ENCODE measurements around the gene KCNMB2.

The KCNMB2 gene

DNA sequence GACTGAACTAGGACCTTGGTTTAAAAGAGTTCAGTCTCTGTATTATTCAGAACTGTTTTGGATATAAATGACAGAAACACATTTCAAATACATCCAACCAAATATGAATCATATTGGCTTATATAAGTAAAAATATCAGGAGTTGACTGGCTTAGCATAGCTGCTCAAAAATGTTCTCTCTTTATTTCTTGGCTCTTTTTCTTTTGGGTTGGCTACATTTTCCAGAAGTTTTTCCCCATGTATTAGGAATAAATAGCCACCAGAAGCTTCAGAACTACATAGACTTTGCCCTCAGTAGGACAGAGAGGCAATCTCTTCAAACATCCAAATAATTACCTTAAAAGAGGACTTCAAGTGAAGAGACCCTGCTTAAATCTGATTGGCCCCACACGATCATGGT, 32.7 kb downstream of the KCNMB2 start:
- Mint-ChIP-seq H3K27ac (no peak overlapping the region), H3K4me1 (no peaks in the 10 kb centered on the region), H3K9me3 (no peaks in the 10 kb centered on the region), H3K4me3 (no peak overlapping the region), H3K36me3 (no peaks in the 10 kb centered on the region), H3K27me3 (no peaks in the 10 kb centered on the region)
- DNase-seq, result no peak
- ATAC-seq (replicated peaks), result no peak

DNA sequence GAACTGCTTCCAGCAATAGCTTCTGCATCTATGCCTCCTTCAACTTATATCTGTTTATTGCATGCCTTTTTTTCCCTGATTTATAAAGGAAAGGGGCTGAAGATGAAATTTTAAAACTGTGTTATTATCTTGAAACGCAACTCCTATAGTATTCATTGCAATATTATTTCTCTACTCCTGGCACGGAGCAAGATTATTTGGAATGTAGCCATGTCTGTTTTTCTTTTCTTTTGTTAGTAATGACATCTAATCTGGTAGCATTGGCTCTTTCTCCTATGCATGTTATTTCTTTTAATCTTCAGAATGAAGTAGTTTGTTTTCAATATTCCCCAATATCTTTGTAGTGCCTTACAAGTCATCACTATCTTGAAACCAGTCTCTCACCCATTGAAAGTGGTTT, 33.6 kb downstream of the KCNMB2 start:
- no peaks in the 10 kb centered on the region for H3K9me3 Mint-ChIP-seq
- no peak overlapping the region for H3K27ac Mint-ChIP-seq
- no peak for ATAC-seq (replicated peaks)
- DNase-seq, result no peak
- no peak overlapping the region for H3K4me3 Mint-ChIP-seq
- no peaks in the 10 kb centered on the region for H3K4me1 Mint-ChIP-seq
- H3K27me3 Mint-ChIP-seq, result no peaks in the 10 kb centered on the region
- H3K36me3 Mint-ChIP-seq, result no peaks in the 10 kb centered on the region

- Mint-ChIP-seq H3K4me1 (no peaks in the 10 kb centered on the region), H3K27ac (no peak overlapping the region), H3K9me3 (peaks cover 6 to 14% of the 10 kb centered on the region in 2 donors), H3K27me3 (no peaks in the 10 kb centered on the region), H3K36me3 (no peaks in the 10 kb centered on the region), H3K4me3 (no peak overlapping the region)
- no peak for ATAC-seq (replicated peaks)
- no peak for DNase-seq
These were observed 47.8 kb downstream of the KCNMB2 start for GRCh38 chr3:178583963-178584575.

GRCh38 chr3:178584722-178585380, 48.6 kb downstream of the KCNMB2 start:
- H3K27ac Mint-ChIP-seq, result no peak overlapping the region
- H3K36me3 Mint-ChIP-seq, result no peaks in the 10 kb centered on the region
- no peaks in the 10 kb centered on the region for H3K4me1 Mint-ChIP-seq
- no peak overlapping the region for H3K4me3 Mint-ChIP-seq
- no peaks in the 10 kb centered on the region for H3K27me3 Mint-ChIP-seq
- H3K9me3 Mint-ChIP-seq, result peaks cover 0 to 10% of the 10 kb centered on the region in 2 donors
- DNase-seq, result no peak
- ATAC-seq (replicated peaks), result no peak

- no peak for DNase-seq
- Mint-ChIP-seq H3K9me3 (peaks cover 0 to 8% of the 10 kb centered on the region in 2 donors), H3K27ac (no peak overlapping the region)
These were observed 49.2 kb downstream of the KCNMB2 start for GRCh38 chr3:178585454-178585853.

DNA sequence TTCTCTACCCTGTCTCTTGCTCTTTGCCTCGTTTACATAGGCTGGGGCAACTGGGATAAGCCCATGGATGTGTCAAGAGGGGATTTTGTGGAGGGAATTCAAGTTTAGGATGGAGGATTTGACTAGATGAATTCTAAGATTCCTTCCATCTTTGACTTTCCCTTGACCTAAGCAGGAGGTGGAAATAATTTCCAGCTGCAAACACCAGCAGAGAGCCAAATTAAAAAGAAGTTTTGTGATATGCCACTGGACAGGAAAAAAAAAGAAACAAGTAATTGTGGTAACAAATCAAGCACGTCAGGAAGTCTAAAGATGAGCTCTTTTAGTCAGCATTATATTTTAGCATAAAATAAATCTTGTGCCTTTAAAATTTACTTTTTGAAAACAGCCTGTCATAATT, 49.8 kb downstream of the KCNMB2 start:
- Mint-ChIP-seq H3K27ac (no peak overlapping the region), H3K27me3 (no peaks in the 10 kb centered on the region), H3K9me3 (peaks cover 0 to 3% of the 10 kb centered on the region in 2 donors), H3K36me3 (no peaks in the 10 kb centered on the region), H3K4me3 (no peak overlapping the region), H3K4me1 (no peaks in the 10 kb centered on the region)
- no peak for DNase-seq
- ATAC-seq (replicated peaks), result no peak

More at GRCh38 chr3:178585454-178585853, 49.2 kb downstream of the KCNMB2 start:
- Mint-ChIP-seq H3K4me3 (no peak overlapping the region), H3K4me1 (no peaks in the 10 kb centered on the region), H3K36me3 (no peaks in the 10 kb centered on the region), H3K27me3 (no peaks in the 10 kb centered on the region)
- no peak for ATAC-seq (replicated peaks)

DNA sequence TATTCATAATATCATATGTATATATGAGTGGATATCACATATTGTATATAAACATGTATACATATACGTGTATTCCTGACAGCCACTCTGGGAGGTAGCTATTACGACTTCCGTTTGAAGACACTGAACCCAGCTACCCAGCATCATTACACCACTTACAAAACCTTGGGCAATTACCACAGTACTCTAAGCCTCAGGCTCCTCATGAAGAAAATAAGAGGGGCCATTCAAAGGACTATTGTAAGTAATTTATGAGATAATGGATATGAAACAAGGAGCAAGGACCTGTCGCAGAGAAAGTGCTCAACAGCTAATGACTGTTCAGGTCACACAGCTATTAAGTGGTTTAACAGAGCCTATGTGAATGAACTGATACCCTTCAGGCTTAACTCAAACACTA, 52.4 kb downstream of the KCNMB2 start:
- Mint-ChIP-seq H3K27me3 (no peaks in the 10 kb centered on the region), H3K4me1 (no peaks in the 10 kb centered on the region), H3K27ac (no peak overlapping the region), H3K9me3 (no peaks in the 10 kb centered on the region), H3K36me3 (no peaks in the 10 kb centered on the region), H3K4me3 (no peak overlapping the region)
- ATAC-seq (replicated peaks) (no peak), DNase-seq (no peak)

GRCh38 chr3:178593786-178594185, 57.5 kb downstream of the KCNMB2 start:
- no peaks in the 10 kb centered on the region for H3K27me3 Mint-ChIP-seq
- H3K4me1 Mint-ChIP-seq, result no peaks in the 10 kb centered on the region

DNA sequence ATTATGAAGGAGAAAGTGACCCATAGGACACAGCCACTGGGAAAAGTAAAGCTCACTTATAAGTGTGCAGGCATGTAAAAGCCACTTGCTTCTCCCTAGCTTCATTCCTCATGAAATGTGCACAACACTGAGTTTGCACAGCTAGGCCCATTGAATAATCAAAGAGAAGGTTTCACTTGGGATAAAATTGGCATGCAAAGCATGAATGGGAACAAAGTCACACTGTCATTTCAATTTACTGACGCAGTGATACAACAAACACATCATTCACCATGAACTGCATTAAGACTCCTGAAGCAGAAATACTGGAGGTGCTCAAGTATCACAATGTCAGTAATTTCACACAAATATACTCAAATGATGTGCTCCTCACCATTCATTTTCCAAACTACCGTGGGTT, 61.1 kb downstream of the KCNMB2 start:
- Mint-ChIP-seq H3K27me3 (no peaks in the 10 kb centered on the region), H3K4me1 (no peaks in the 10 kb centered on the region), H3K4me3 (no peak overlapping the region), H3K36me3 (peaks cover 0 to 2% of the 10 kb centered on the region in 2 donors), H3K9me3 (peaks cover 0 to 5% of the 10 kb centered on the region in 2 donors), H3K27ac (no peak overlapping the region)
- DNase-seq (no peak), ATAC-seq (replicated peaks) (no peak)

More at GRCh38 chr3:178593786-178594185, 57.5 kb downstream of the KCNMB2 start:
- DNase-seq (no peak), ATAC-seq (replicated peaks) (no peak)
- H3K27ac Mint-ChIP-seq, result no peak overlapping the region
- peaks cover 0 to 2% of the 10 kb centered on the region in 2 donors for H3K36me3 Mint-ChIP-seq
- H3K4me3 Mint-ChIP-seq, result no peak overlapping the region
- peaks cover 0 to 2% of the 10 kb centered on the region in 2 donors for H3K9me3 Mint-ChIP-seq

DNA sequence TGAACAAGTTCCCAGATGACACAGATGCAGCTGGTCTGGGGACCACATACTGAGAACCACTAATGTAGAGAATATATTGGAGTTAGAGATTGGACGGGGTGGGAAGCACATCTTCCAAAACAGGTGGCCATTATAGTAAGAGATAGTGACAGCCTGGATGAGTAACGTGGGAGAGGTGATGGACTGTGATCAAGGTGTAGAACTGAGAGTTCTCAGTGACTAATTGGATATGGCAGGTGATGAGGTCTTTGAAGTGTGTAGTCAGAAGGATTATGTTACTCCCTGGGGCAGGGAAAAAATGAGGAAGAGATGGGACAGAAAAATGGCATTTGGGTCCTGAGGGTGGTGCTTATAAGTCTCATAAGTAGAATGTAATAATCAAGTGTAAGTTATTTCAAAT, 66.6 kb downstream of the KCNMB2 start:
- Mint-ChIP-seq H3K27me3 (peaks cover 0 to 5% of the 10 kb centered on the region in 2 donors), H3K4me1 (no peaks in the 10 kb centered on the region), H3K4me3 (no peak overlapping the region), H3K36me3 (peaks cover 0 to 2% of the 10 kb centered on the region in 2 donors), H3K27ac (no peak overlapping the region), H3K9me3 (peaks cover 0 to 5% of the 10 kb centered on the region in 2 donors)
- DNase-seq (no peak), ATAC-seq (replicated peaks) (no peak)

DNA sequence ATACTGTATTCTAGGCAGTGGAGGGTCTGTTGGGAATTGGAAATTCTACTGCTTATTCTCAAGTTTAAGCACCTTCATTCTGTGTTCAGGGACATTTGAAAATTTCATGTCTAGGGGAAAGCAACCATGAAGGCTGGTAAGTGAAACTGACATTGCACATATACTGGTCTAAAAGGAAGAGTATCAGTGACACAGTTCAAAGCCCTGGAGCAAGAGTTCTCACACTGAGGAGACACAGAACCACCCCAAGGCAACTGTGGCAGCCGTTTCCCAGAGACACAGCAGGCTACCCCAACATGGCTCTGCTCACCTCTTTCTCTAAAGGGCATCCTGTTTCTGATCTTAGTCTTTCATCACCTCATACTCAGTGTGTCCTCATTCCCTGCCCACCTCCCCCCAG, 67.5 kb downstream of the KCNMB2 start:
- DNase-seq (no peak), ATAC-seq (replicated peaks) (no peak)
- Mint-ChIP-seq H3K27me3 (peaks cover 0 to 5% of the 10 kb centered on the region in 2 donors), H3K4me3 (no peak overlapping the region), H3K4me1 (no peaks in the 10 kb centered on the region), H3K9me3 (peaks cover 2 to 6% of the 10 kb centered on the region in 2 donors), H3K36me3 (no peaks in the 10 kb centered on the region), H3K27ac (no peak overlapping the region)

GRCh38 chr3:178618197-178618596, 82.0 kb downstream of the KCNMB2 start:
- DNase-seq (no peak), ATAC-seq (replicated peaks) (no peak)
- H3K9me3 Mint-ChIP-seq, result peaks cover 0 to 1% of the 10 kb centered on the region in 2 donors
- H3K4me3 Mint-ChIP-seq, result no peak overlapping the region
- H3K27ac Mint-ChIP-seq, result no peak overlapping the region
- no peaks in the 10 kb centered on the region for H3K36me3 Mint-ChIP-seq
- H3K27me3 Mint-ChIP-seq, result no peaks in the 10 kb centered on the region
- H3K4me1 Mint-ChIP-seq, result peaks cover 0 to 3% of the 10 kb centered on the region in 2 donors

DNA sequence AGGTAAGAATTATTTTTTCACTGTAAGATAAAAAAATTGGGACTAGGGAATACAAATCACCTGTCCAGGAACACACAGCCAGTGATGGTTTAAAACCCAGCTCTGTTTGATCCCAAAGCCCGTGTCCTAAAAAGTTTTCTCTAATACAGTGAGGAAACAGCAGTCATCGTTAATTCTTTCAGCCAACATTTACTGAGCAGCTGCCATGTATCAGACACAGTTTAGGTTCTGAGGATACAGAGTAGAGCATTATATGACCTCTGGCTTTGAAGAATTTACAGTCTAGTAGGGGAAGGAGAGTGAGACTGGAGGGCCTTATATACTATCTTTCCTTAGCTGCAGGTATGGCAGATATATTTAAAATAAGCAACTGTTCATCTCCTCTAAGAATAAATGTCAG, 82.7 kb downstream of the KCNMB2 start:
- Mint-ChIP-seq H3K27me3 (no peaks in the 10 kb centered on the region), H3K27ac (no peak overlapping the region)
- no peak for ATAC-seq (replicated peaks)

GRCh38 chr3:178623666-178624255, 87.5 kb downstream of the KCNMB2 start:
- Mint-ChIP-seq H3K27ac (no peak overlapping the region), H3K27me3 (no peaks in the 10 kb centered on the region), H3K9me3 (no peaks in the 10 kb centered on the region), H3K4me1 (no peaks in the 10 kb centered on the region), H3K4me3 (no peak overlapping the region), H3K36me3 (no peaks in the 10 kb centered on the region)
- no peak for ATAC-seq (replicated peaks)
- no peak for DNase-seq

More for the DNA sequence above, 82.7 kb downstream of the KCNMB2 start:
- no peak for DNase-seq
- Mint-ChIP-seq H3K9me3 (peaks cover 0 to under 1% of the 10 kb centered on the region in 2 donors), H3K4me1 (peaks cover 0 to 3% of the 10 kb centered on the region in 2 donors), H3K4me3 (no peak overlapping the region), H3K36me3 (no peaks in the 10 kb centered on the region)

GRCh38 chr3:178624276-178624675, 88.0 kb downstream of the KCNMB2 start:
- Mint-ChIP-seq H3K36me3 (no peaks in the 10 kb centered on the region), H3K4me3 (no peak overlapping the region), H3K4me1 (no peaks in the 10 kb centered on the region), H3K27ac (no peak overlapping the region), H3K9me3 (no peaks in the 10 kb centered on the region), H3K27me3 (no peaks in the 10 kb centered on the region)
- ATAC-seq (replicated peaks), result no peak
- DNase-seq, result no peak
